Nephron progenitor cell (in vitro differentiated cells): Measurements from ENCODE around the gene ZNF654.
A peak's percentile ranks its signal among the peaks of the same experiment; 100 is the strongest.

Experiments used
- DNase-seq: peaks from one replicate; pipeline ENCODE4 v3.0.0; 2021
- H3K27ac Mint-ChIP-seq: 2 replicates; pipeline ENCODE4 v1.8.0; 2021; ENCODE audit warnings: mild to moderate bottlenecking, moderate library complexity, mixed read lengths
- H3K27me3 Mint-ChIP-seq: 2 replicates; pipeline ENCODE4 v1.8.0; 2021; ENCODE audit warnings: mild to moderate bottlenecking, low read depth, mixed read lengths; ENCODE audit not compliant: poor library complexity
- H3K36me3 Mint-ChIP-seq: 2 replicates; pipeline ENCODE4 v1.8.0; 2021; ENCODE audit warnings: low read depth, mixed read lengths
- H3K4me1 Mint-ChIP-seq: 2 replicates; pipeline ENCODE4 v1.8.0; 2021; ENCODE audit warnings: mixed read lengths
- H3K4me3 Mint-ChIP-seq: 2 replicates; pipeline ENCODE4 v1.8.0; 2021; ENCODE audit warnings: mild to moderate bottlenecking, moderate library complexity, mixed read lengths
- H3K9me3 Mint-ChIP-seq: 2 replicates; pipeline ENCODE4 v1.8.0; 2021; ENCODE audit warnings: mild to moderate bottlenecking, moderate library complexity, mixed read lengths
- CTCF ChIP-seq: fragments of 200-600 bp; sonication (generic); IDR thresholded peaks from 2 replicates; pipeline ENCODE4 v1.5.0; 2021; ENCODE audit warnings: antibody characterized with exemption

ZNF654 gene

GRCh38 chr3:88075497-88075896 lies 16.4 kb downstream of the ZNF654 start:
- H3K4me3 Mint-ChIP-seq = no peak overlapping the region
- DNase-seq = no peak
- H3K27ac Mint-ChIP-seq = peak overlapping the region; percentile 75
- peaks cover 27% of the 10 kb centered on the region for H3K4me1 Mint-ChIP-seq
- H3K9me3 Mint-ChIP-seq = peaks cover 76% of the 10 kb centered on the region
- H3K27me3 Mint-ChIP-seq = peaks cover 6% of the 10 kb centered on the region
- TF ChIP-seq CTCF = no peak
- H3K36me3 Mint-ChIP-seq = peaks cover 90% of the 10 kb centered on the region

GRCh38 chr3:88076712-88077111 lies 17.7 kb downstream of the ZNF654 start:
- TF ChIP-seq CTCF = no peak

GRCh38 chr3:88078932-88079331 lies 19.9 kb downstream of the ZNF654 start:
- peaks cover 70% of the 10 kb centered on the region for H3K9me3 Mint-ChIP-seq
- TF ChIP-seq CTCF = no peak
- peaks cover 6% of the 10 kb centered on the region for H3K27me3 Mint-ChIP-seq
- no peak overlapping the region for H3K27ac Mint-ChIP-seq
- H3K4me3 Mint-ChIP-seq = no peak overlapping the region
- peaks cover 83% of the 10 kb centered on the region for H3K36me3 Mint-ChIP-seq
- DNase-seq = no peak
- H3K4me1 Mint-ChIP-seq = peaks cover 43% of the 10 kb centered on the region

More at GRCh38 chr3:88076712-88077111, 17.7 kb downstream of the ZNF654 start:
- H3K27ac Mint-ChIP-seq = no peak overlapping the region
- DNase-seq = no peak
- no peak overlapping the region for H3K4me3 Mint-ChIP-seq
- H3K4me1 Mint-ChIP-seq = peaks cover 30% of the 10 kb centered on the region
- peaks cover 76% of the 10 kb centered on the region for H3K9me3 Mint-ChIP-seq
- peaks cover 92% of the 10 kb centered on the region for H3K36me3 Mint-ChIP-seq
- peaks cover 6% of the 10 kb centered on the region for H3K27me3 Mint-ChIP-seq

- peaks cover 49% of the 10 kb centered on the region for H3K4me1 Mint-ChIP-seq
- peaks cover 6% of the 10 kb centered on the region for H3K27me3 Mint-ChIP-seq
- H3K36me3 Mint-ChIP-seq = peaks cover 74% of the 10 kb centered on the region
- peak overlapping the region; percentile 96 for H3K27ac Mint-ChIP-seq
- no peak for DNase-seq
- peak overlapping the region; percentile 39 for H3K4me3 Mint-ChIP-seq
- peaks cover 63% of the 10 kb centered on the region for H3K9me3 Mint-ChIP-seq
- no peak for TF ChIP-seq CTCF
Measured at GRCh38 chr3:88082854-88083253, 23.8 kb downstream of the ZNF654 start.

- DNase-seq = peak; percentile 20
- peaks cover 49% of the 10 kb centered on the region for H3K4me1 Mint-ChIP-seq
- TF ChIP-seq CTCF = no peak
- peaks cover under 1% of the 10 kb centered on the region for H3K27me3 Mint-ChIP-seq
- peak overlapping the region; percentile 100 for H3K27ac Mint-ChIP-seq
- peak overlapping the region; percentile 68 for H3K4me3 Mint-ChIP-seq
- peaks cover 60% of the 10 kb centered on the region for H3K9me3 Mint-ChIP-seq
- peaks cover 74% of the 10 kb centered on the region for H3K36me3 Mint-ChIP-seq
Measured at GRCh38 chr3:88084097-88084501, 25.0 kb downstream of the ZNF654 start.

- Mint-ChIP-seq H3K27me3 (no peaks in the 10 kb centered on the region), H3K4me1 (peaks cover 9% of the 10 kb centered on the region), H3K27ac (no peak overlapping the region), H3K9me3 (peaks cover 77% of the 10 kb centered on the region), H3K36me3 (peaks cover 96% of the 10 kb centered on the region), H3K4me3 (no peak overlapping the region)
- no peak for TF ChIP-seq CTCF
- DNase-seq = no peak
Measured at GRCh38 chr3:88090681-88091080, 31.6 kb downstream of the ZNF654 start.
